GM21515 (cell line): ENCODE data around the gene GSTO1.
"Not testable (repeated sequence)": the region's sequence is repeated elsewhere in the genome, so short reads cannot be mapped to it uniquely, and the experiment has no call there.

ENCODE experiments used
- ATAC-seq: cut with Tn5 transposase; IDR thresholded peaks from one replicate; pipeline ENCODE4 v1.9.1; 2021; ENCODE audit not compliant: unreplicated experiment

The GSTO1 gene

DNA sequence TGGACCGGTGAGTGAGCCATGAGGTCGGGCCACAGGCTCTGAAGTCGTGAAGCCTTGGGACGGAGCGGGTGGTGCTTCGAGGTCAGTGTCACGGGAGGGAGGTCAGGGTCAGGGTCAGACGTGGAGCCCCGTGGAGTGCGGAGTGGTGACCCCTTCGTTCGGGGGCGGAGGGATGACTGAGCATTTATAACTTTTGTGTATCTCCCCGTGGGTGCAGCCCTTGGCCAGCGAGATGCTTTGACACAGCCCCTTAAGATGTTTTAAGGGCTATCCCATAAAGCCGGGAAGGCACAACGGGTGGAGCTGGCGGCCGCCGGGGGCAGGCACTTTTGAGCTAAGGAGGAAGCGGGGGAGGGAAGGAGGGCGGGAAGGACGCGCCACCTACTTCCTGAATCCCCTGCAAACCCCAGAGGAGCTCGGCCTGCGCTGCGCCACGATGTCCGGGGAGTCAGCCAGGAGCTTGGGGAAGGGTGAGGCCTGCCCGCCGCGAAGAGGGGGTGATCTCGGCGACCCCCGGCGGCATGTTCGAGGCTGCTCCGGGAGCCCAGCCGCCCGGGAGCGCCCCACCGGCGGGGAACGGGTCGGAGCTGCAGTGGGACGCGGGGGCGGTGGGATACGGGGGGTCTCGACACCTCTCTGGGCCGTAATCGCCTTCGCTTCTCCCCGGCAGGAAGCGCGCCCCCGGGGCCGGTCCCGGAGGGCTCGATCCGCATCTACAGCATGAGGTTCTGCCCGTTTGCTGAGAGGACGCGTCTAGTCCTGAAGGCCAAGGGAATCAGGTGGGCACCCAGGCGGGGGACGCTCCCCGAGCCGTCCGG lies at the start of gene GSTO1:
Gene GSTO1 (plus strand): TSS at position 400 of the 818 bp plus-strand sequence. CDS start 37 bp downstream, at position 437.
- peak; percentile 86 for ATAC-seq

DNA sequence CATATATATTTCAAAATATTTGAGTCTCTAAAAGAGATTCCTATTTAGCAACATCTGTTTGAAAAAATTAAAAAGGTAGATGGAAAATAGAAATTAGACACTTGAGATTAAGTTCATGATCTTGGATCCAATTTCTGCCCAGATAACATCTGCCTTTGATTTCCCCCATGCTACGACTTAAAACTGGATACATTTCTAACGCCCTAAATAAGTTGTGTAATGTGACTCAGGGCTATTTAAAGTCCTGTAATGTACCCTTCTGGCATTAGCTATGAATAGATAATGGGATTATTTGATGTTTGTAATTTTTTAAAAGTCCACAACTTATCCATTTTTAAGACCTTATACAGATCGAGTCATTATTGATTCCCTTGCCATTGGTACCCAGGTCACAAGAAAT lies 46.0 kb upstream of the GSTO1 start:
- ATAC-seq, result no peak

DNA sequence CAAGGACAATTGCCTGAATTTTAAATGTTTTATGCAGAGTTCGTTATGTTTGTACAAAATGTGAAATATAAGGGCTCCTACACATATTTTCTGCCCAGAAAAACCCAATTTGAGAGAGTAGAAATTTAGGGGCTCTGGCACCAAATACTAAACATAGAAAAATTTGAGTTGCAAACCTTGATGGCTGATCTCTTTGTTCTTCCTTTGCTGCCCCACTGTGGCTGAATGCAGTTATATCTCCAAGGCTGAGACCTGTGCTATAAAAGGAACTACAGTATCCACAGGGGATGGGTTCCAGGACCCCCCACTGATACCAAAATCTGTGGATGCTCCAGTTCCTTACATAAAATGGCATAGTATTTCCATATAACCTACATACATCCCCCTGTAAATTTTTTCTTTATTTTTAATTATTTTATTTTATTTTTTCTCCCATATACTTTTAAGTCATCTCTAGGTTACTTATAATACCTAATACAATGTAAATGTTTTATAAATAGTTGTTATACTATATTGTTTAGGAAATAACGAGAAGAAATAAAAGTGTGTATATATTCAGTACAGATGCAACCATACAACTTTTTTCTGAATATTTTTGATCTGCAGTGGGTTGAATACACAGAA lies 45.0 kb upstream of the GSTO1 start:
- ATAC-seq, result no peak

DNA sequence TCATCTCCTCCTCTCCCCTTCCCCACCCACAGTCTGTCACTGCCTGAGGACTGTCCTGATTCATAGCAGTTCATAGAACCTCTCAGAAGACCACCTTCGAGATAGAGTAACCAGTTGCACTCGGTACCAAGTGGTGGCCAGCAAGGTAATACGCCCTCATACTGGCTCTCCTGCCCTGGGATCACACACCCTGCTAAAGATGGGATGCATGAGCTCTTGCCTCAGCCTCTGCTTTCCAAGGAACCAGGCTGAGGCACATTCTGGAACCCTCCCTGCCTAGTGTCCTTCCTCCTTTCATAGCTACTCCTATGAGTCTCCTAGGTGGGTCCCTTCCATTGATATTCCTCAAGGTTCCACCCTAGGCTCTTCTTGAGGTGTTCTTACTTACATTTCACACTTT lies 38.1 kb upstream of the GSTO1 start:
- ATAC-seq, result no peak

DNA sequence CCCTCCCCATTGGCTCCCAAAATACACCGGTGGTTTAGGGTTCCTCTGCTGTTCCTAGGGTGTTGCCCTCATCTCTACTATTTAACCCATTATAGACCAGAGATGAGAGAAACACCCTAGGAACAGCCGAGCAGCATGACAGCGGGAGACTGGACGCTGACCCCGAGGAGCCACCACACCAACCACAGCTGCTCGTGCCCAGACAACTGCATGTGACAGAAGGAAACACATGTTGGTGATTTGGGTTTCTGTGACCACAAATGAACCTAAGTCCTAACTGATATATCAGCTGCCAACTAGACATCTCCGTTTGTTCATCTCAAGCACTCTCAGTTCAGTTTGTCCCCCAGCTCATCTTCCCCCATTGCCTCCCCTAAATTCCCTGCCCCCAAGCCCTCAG lies 35.9 kb upstream of the GSTO1 start:
- ATAC-seq, result no peak

DNA sequence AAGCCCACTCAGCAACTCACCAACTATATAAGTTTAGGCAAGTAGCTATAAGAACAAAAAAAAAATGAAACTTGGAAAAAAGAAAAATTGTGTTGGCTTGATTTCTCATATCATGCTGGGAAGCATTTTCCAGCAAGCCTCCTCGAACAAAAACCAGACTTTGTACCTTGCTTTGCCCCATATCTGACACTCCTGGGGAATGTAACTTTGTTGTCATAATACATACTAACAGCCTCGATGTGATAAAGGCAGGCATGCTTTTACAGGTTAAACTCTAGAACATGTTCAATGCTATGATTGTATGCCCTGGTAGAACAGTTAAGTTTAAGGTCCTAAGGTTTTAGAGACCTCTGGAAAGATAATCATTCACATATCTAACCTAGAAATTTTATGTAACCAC lies 34.2 kb upstream of the GSTO1 start:
- ATAC-seq, result no peak

DNA sequence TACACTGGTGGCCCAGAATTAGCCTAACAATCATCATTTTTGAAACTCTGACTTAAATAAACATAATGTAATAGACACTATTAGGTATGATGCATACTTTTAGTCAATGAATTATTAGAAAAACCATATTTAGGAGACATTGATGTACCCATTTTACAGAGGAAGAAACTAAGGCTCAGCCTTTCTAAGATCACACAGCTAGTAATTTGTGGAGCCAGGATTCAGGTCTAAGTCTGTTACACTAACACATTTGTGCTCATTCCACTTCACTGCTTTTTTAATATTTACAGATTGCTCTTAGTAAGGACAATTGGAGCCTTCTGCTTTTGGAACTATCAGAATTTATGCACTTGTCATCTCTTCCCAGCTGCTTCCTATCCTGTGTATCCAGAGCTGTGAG lies 31.4 kb upstream of the GSTO1 start:
- no peak for ATAC-seq

DNA sequence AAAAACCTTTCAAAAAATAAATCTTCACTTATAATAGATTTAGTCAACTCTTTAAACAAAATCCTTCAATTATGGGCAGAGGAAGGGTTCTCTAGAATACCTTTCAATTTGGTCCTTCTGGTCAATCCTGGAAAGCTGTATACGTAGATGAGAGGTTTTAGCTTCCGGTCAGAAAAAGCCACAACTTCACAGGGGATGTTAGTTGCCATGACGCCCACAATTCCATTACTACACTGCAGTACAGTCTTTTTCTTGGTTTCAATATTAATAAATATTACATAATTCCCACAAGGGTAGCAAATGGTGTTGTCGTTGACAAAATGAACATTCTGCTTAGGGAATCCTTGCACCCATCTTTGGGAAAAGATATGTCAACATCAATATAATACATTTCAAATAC lies 24.2 kb upstream of the GSTO1 start:
- no peak for ATAC-seq

DNA sequence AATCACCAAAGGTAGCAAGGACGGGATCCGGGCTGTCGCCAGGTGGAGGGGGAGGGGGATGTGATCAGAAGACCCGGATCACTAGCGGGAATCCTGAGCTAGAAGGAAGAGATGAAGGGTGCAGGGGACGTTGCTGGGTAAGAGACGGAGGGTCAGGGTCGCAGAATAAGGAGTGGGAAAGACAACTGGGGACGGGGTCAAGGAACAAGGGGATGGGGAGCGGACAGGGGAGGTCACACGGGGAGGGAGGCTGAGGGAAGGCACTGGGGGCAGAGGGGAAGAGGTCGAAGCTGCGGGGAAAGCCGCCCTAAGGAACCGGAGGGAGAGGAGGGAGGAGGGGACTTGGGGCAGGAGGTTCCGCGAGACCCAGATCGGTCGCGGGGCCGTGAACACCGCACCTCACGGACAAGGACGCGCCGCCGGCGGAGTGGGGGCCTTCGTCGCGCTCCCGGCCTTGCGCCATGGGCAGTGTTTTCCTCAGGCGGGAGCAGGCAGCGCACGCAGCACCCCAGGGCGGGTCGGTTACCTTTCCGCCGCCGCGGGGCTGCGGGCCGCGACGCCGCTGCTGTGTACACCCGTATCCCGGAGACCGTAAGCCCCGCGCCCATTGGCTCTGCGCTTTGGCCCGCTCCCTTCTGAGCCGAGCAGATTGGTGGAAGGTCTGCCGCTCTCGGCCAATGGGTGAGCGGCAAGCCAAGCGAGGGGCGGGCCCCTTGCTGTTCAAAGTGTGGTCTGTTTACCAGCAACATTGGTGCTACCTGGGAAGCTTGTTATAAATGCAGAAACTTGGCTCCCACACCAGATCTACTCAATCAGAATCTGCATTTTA lies 22.7 kb upstream of the GSTO1 start, which contains the start of gene CFAP43:
Gene CFAP43 (minus strand): TSS at position 581 of the 829 bp plus-strand sequence. CDS start 118 bp downstream, at position 463.
- peak; percentile 100 for ATAC-seq

DNA sequence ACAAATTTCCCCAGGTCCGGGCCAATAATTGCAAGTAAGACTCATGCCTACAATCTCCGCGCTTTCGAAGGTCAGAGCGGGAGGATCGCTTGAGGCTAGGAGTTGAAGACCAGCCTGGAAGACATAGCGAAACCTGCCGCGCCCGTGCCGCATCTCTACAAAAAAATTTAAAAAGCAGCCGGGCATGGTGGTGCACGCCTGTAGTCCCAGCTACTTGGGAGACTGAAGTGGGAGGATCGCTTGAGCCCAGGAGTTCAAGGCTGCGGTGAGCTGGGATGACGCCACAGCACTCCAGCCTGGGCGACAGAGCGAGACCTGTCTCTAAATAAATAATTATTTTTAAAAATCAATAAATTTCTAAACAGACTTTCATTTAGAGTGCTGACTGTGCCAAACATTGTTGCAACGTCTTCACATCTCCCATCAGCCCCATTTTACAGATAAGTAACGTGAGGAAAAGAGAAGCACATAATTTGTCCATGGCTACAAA lies 22.0 kb upstream of the GSTO1 start:
- ATAC-seq, result peak; percentile 25

DNA sequence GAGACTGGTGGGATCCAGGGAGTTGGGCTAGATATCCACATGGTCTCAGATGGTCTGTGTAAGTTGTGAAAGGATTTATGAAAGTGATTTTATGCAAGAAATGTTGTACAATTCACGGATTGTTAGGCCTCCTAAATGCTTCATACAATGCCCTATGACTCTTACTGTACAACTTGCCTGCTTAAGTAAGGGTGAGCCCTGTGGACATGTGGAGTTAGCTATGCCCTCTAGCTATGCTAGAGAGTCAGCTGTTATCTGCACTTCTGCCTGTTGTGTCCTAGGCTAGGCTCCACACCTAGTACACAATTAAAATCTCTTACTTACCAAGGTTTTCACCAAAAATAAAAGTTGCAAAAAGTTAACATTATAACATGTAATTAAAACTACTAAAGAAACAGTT lies 20.9 kb upstream of the GSTO1 start:
- ATAC-seq, result no peak

DNA sequence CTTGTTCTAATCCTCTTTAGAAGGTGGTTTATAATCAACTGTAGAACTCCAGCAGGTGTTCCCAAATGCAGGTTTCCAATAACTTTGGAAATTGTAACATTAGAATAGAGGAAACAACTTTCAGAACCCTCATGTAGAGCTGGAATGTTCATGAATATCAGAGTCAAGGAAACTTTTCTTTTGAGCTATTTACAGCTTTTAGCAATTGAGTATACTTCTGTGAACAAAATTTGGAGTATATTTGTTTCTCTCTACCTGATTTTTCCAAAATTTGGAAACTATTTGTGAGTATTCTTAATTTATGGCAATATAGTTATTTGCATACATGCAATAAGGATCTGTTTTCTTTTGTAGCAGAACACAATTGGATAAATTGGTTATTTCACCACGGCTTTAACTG lies 19.8 kb upstream of the GSTO1 start:
- ATAC-seq, result no peak

DNA sequence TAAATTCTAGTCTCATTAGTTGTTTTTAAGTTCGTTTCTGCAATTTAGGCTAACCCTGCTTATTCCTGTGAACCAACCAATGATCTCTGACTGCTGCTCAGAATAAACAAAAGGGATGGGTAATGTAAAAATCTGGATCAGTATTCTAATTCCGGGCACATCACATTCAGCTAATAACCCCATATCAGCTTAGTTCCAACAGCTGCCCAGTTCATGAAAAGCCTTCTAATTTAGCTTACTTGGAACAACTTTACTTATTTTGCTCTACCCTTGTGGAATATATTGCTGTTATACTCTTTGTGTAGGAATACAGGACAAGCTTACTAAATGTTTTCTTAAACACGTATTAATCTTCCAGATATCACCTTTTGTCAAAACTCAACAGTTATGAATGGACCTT lies 18.9 kb upstream of the GSTO1 start:
- ATAC-seq, result no peak

DNA sequence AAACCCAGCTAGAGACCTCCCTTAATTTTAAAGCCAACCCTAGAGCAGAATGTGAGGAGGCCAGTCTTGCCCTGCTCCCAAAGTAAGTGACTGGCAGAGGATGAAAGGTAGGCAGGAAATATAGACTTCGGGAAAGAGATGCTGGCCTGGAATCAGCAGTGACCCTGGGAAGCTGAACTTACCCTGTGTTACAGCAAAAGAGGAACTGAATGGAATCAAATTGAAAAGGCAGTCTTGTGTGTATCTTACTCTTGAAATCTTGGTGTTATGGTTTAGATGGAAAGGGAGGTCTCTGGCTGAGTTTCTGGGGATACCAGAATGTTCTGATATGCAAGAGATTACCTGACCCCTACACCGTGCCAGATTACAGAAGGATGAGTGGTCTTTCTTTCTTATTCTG lies 14.6 kb upstream of the GSTO1 start:
- ATAC-seq, result no peak

DNA sequence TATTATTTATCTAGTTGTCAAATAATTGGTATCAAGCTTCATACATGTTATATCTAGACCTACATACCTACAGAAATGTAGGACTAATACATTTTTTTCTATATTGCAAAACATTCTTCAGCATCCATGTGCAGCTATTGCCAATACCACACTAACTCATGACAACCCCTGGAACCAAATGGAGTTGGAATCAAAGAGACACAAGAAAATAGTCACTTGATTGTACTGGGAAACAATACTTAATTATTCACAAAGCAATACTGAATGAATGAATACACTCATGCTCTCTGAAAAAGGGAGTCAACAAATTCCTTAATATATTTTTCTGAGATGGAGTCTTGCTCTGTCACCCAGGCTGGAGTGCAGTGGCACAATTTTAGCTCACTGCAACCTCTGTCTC lies 12.1 kb upstream of the GSTO1 start:
- no peak for ATAC-seq

DNA sequence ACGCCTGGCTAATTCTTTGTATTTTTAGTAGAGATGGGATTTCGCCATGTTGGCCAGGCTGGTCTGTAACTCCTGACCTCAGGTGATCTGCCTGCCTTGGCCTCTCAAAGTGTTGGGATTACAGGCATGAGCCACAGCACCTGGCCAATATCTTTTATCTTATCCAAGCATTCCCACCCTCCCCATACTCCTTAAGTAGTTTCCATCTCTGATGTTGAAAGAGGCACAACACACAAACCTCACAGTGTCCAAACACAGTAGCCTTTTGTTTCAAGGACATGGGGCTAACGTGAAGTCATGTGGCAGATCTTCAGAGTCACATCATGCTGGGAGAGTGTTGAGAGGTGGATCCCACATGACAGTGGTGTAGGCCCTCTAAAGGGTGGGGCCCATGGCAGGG lies 11.7 kb upstream of the GSTO1 start:
- ATAC-seq, result not testable (repeated sequence)

DNA sequence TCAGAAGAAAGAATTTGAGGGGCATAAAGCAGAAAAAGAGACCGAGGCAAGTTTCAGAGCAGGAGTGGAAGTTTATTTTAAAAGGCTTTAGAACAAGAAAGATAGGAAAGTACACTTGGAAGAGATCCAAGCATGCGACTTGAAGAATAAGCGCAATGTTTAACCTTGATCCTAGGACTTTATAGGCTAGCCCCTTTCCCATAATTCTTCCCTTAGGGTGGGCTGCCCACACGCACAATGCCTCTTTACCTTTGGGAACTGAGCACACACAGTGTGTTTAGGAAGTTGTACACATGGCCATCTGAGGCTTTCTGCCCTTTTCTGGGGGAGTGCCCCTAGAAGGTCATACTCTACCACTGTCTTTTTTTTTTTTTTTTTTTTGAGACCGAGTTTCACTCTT lies 11.2 kb upstream of the GSTO1 start:
- ATAC-seq, result no peak

DNA sequence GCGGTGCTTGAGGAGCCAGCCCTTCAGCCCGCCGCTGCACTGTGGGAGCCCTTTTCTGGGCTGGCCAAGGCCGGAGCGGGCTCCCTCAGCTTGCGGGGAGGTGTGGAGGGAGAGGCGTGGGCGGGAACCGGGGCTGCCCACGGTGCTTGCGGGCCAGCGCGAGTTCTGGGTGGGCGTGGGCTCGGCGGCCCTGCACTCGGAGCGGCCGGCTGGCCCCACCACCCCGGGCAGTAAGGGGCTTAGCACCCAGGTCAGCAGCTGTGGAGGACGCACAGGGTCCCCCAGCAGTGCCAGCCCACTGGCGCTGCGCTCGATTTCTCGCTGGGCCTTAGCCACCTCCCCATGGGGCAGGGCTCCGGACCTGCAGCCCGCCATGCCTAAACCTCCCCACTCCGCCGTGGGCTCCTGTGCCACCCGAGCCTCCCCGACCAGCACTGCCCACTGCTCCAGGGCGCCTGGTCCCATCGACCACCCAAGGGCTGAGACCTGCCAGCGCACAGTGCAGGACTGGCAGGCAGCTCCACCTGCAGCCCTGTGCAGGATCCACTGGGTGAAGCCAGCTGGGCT lies 9.5 kb upstream of the GSTO1 start:
- no peak for ATAC-seq

DNA sequence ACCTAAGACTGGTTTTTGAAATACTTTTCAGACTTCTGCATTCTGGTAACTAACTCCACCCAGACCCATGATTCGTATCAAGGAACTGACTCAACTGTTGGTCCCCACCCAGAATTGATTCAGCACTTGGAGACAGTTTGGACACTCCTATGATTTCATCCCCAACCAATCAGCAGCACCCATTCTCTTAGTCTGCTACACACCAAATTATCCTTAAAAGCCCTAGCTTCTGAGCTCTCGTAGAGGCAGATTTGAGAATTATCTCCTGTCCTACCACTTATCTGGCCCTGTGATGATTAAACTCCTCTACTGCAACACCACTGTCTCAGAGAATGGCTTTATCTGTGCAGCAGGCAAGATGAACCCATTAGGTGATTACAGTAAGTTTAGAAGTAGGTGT lies 7.7 kb upstream of the GSTO1 start:
- ATAC-seq, result no peak

DNA sequence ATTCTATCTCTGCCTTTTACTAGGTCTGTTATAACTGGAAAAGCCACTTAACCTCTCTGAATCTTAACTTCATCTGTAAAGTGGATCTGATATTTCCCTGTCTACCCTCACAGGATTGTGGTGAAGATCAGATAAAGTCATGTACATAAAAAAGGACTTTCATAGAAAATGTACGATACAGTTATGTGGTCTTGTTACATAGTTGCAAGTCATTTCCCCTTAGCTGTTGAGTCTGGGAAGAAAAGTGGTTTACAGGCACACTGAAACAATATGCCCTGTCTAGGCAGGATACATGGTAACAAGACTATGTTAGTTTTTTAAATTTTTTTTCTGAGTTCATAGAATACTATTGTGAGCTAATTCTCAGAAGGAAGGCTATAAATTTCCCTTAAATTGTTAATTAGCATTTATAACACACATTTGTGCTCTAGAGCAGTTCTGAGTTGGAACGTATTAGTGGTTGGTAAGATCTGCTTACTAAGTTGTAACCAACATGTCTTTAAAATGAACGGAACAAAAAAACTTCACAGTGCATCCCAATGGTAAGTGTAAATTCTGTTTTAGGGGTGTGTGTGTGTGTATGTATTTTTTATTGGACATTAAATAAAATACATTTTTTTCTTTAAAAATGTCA lies 7.1 kb upstream of the GSTO1 start:
- ATAC-seq, result no peak

DNA sequence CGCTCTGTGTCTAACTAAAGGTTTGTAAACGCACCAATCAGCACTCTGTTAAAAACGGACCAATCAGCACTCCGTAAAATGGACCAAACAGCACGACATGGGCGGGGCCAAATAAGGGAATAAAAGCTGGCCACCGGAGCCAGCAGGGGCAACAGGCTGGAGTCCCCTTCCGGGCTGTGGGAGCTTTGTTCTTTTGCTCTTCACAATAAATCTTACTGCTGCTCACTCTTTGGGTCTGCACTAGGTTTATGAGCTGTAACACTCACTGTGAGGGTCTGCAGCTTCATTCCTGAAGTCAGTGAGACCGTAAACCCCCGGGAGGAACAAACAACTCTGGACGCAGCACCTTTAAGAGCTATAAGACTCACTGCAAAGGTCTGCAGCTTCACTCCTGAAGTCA lies 5.8 kb upstream of the GSTO1 start:
- ATAC-seq, result not testable (repeated sequence)
